PC-9 (cell line): ENCODE results near the gene UBR4. TPM values are rescaled to one million over a fixed set of nuclear protein-coding genes. Genes with fewer than 3 reads are reported as not detected.

ENCODE experiments used
- BruUV-seq: library from RNA; stranded (reverse); fragments of 400-500 nt; replicated peaks from 2 replicates; lab custom pipeline; 2021; lab: Mats Ljungman, UMichigan
- CTCF ChIA-PET: fragments of 300-600 bp; sonication (Branson Sonifier 250); formaldehyde crosslinking; loops from one replicate; lab custom pipeline; 2022; ENCODE audit warnings: antibody characterized with exemption; lab: Charles Lee
- POLR2A ChIA-PET: fragments of 300-600 bp; sonication (Branson Sonifier 250); formaldehyde crosslinking; loops from one replicate; lab custom pipeline; 2022; ENCODE audit warnings: antibody characterized with exemption; ENCODE audit not compliant: unreplicated experiment; lab: Charles Lee
- DNase-seq, 2 experiments: peaks; one replicate each; pipeline versions ENCODE4 v3.0.0 to v3.0.0-alpha.2; 2015 to 2022; ENCODE audit warnings: mixed read lengths in 1 of 2
- H2AFZ ChIP-seq: fragments of 200-600 bp; sonication (generic); 2 replicates; pipeline ENCODE4 v1.8.1; 2017; ENCODE audit warnings: antibody characterized with exemption
- H3F3A ChIP-seq: fragments of 200-600 bp; sonication (generic); 2 replicates; pipeline ENCODE4 v1.8.1; 2017; ENCODE audit warnings: antibody characterized with exemption, mild to moderate bottlenecking, low read depth; ENCODE audit not compliant: insufficient read depth
- H3K27ac ChIP-seq: fragments of 200-600 bp; sonication (generic); 2 replicates; pipeline ENCODE4 v1.6.1; 2016; ENCODE audit warnings: mixed run types
- H3K27me3 ChIP-seq: fragments of 200-600 bp; sonication (generic); 2 replicates; pipeline ENCODE4 v1.6.1; 2016; ENCODE audit warnings: low read depth, mixed run types; ENCODE audit not compliant: insufficient read depth
- H3K36me3 ChIP-seq: fragments of 200-600 bp; sonication (generic); 2 replicates; pipeline ENCODE4 v1.6.1; 2016; ENCODE audit warnings: low read depth, mixed run types
- H3K4me1 ChIP-seq: fragments of 200-600 bp; sonication (generic); replicated peaks from 2 replicates; pipeline ENCODE4 v1.6.1; 2016; ENCODE audit warnings: mixed run types; ENCODE audit not compliant: insufficient read depth
- H3K4me2 ChIP-seq: fragments of 200-600 bp; sonication (generic); 2 replicates; pipeline ENCODE4 v1.6.1; 2017; ENCODE audit warnings: mixed run types
- H3K4me3 ChIP-seq: fragments of 200-600 bp; sonication (generic); 2 replicates; pipeline ENCODE4 v1.6.1; 2016; ENCODE audit warnings: mixed run types
- H3K79me2 ChIP-seq: fragments of 200-600 bp; sonication (generic); 2 replicates; pipeline ENCODE4 v1.6.1; 2017; ENCODE audit warnings: low read depth, mixed run types
- H3K9me2 ChIP-seq: fragments of 200-600 bp; sonication (generic); 2 replicates; pipeline ENCODE4 v1.8.1; 2017; ENCODE audit warnings: mild to moderate bottlenecking; ENCODE audit not compliant: insufficient read depth
- H3K9me3 ChIP-seq: fragments of 200-600 bp; sonication (generic); 2 replicates; pipeline ENCODE4 v1.8.1; 2016; ENCODE audit warnings: low read depth; ENCODE audit not compliant: insufficient read depth
- H4K20me1 ChIP-seq: fragments of 200-600 bp; sonication (generic); 2 replicates; pipeline ENCODE4 v1.8.1; 2017; ENCODE audit not compliant: insufficient read depth
- CTCF ChIP-seq: fragments of 200-600 bp; sonication (generic); conservative IDR thresholded peaks from 2 replicates; pipeline ENCODE4 v1.6.1; 2017; ENCODE audit warnings: mixed run types, antibody characterized with exemption, mild to moderate bottlenecking, moderate library complexity
- EZH2 ChIP-seq: fragments of 200-600 bp; sonication (generic); IDR thresholded peaks from 2 replicates; pipeline ENCODE4 v1.8.0; 2017; ENCODE audit warnings: antibody characterized with exemption, low read depth
- intact Hi-C: fragments of 100-400 bp; cut with micrococcal nuclease; formaldehyde crosslinking; loops from one replicate; pipeline ENCODE4 v1.10.0; 2022; ENCODE audit not compliant: unreplicated experiment
- total RNA-seq: library from RNA; stranded (reverse); gene quantifications from 2 replicates; pipeline ENCODE4 v1.2.3, GENCODE V29; 2021

UBR4 gene
- total RNA-seq, 1 experiment from 2014 or later = 117 TPM

DNA sequence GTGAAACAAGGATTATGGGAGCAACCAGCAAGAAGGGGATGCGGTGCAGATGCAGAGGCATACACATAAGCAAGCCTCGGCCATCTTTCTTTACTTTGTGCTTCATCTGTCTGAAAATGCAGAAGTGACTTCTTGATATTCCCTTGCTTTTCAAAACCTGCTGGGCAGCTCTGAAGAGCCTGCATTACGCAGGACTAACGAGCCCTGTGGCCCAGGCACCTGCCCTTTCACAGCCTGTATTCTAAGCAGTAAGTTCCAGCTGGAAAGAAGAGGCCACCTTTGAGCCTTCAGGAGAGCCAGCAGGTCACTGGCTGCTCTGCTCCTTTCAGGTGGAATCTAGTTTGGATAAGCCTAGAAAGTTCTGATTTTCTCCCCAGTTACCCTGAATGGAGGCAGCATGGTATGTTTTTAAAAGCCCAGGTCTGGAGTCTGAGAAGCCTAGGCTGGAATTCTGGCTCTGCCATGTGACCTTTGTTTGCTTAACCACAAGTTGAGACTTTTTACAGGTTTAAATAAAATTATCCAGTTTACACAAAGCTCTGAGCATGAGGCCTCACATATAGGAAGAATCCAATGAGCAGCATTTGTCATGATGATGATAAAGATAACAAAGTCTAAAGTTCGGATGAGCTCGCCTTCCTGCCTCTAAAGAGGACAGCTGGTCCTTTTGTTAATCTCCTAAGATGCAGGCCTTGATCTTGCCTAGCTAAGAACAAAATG lies 122.9 kb downstream of the UBR4 start:
- DNase-seq = no peak
- Histone ChIP-seq H2AFZ (no peak overlapping the region), H3K4me3 (no peak overlapping the region), H3K4me1 (no peaks in the 10 kb centered on the region), H3K36me3 (no peaks in the 10 kb centered on the region; the same call in 1 of the 2 replicates), H3K27me3 (no peaks in the 10 kb centered on the region), H3K9me3 (no peaks in the 10 kb centered on the region), H3K27ac (no peak overlapping the region), H3K79me2 (no peaks in the 10 kb centered on the region), H3K9me2 (no peaks in the 10 kb centered on the region), H3F3A (no peaks in the 10 kb centered on the region), H4K20me1 (no peaks in the 10 kb centered on the region), H3K4me2 (no peak overlapping the region)
- CTCF ChIA-PET = no interaction called here
- no peak for TF ChIP-seq CTCF
- no TSS peak for BruUV-seq
- intact Hi-C loops = no loop called here
- POLR2A ChIA-PET = interaction anchor here (0.6 kb wide), 1 partner anchor 27 kb away, joined by 4 read pairs; no protein-coding TSS in a partner anchor

DNA sequence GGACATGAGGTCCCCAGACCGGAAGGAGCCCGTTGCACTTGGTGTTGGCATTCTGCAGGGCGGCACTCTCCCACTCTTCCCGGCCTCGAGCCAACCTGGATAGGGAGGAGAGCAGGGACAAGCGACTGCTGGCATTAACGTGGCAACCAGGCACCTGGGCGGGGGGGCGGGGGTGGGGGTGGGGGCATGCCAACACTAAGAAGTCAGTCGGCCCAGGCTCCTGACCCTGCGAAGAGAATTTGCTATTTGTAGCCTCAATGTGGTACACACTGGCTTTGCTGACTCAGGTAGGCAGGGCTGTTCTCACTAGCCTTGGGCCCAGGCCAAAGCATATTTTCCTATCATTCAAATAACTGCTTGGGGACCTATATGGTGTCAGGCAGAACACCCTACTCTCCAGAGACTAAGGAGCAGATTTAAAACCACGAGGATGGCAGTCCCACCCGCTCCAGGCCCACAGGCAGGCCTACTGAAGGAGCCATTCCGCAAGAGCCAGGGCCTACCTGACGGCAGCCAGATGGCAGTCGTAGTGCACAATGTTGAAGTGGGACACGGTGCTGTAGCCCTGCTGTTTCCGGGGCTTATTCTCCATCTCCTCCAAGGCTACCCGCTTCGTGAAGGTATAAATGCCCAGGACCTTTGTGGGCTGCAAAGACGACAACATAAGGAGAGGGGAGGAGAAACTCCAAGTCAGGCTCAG lies 123.7 kb downstream of the UBR4 start:
- Histone ChIP-seq H3K9me3 (no peaks in the 10 kb centered on the region), H4K20me1 (no peaks in the 10 kb centered on the region), H3K27me3 (no peaks in the 10 kb centered on the region), H3K9me2 (no peaks in the 10 kb centered on the region), H3K4me1 (no peaks in the 10 kb centered on the region), H3K79me2 (no peaks in the 10 kb centered on the region), H3F3A (no peaks in the 10 kb centered on the region), H3K4me3 (no peak overlapping the region), H3K27ac (no peak overlapping the region), H2AFZ (no peak overlapping the region), H3K36me3 (no peaks in the 10 kb centered on the region; the same call in 1 of the 2 replicates), H3K4me2 (no peak overlapping the region)
- ChIA-PET POLR2A (no interaction called here), CTCF (no interaction called here)
- BruUV-seq = no TSS peak
- intact Hi-C loops = no loop called here
- no peak for DNase-seq
- TF ChIP-seq EZH2 = no peak
- no peak for TF ChIP-seq CTCF

- Histone ChIP-seq H4K20me1 (no peaks in the 10 kb centered on the region), H3F3A (no peaks in the 10 kb centered on the region), H3K9me3 (no peaks in the 10 kb centered on the region), H3K4me1 (no peaks in the 10 kb centered on the region), H3K27ac (no peak overlapping the region), H3K36me3 (no peaks in the 10 kb centered on the region; the same call in 1 of the 2 replicates), H3K9me2 (no peaks in the 10 kb centered on the region), H2AFZ (no peak overlapping the region), H3K27me3 (no peaks in the 10 kb centered on the region), H3K4me2 (no peak overlapping the region), H3K79me2 (no peaks in the 10 kb centered on the region), H3K4me3 (no peak overlapping the region)
- ChIA-PET POLR2A (no interaction called here), CTCF (interaction anchor here (0.6 kb wide), 1 partner anchor 109 kb away, joined by 3 read pairs; no protein-coding TSS in a partner anchor)
- DNase-seq = no peak
- TF ChIP-seq EZH2 = no peak
- no peak for TF ChIP-seq CTCF
- BruUV-seq = no TSS peak
- intact Hi-C loops = loop anchor here (5.0 kb wide), 1 partner anchor 172 kb away; no protein-coding TSS in a partner anchor
These were observed 125.8 kb downstream of the UBR4 start for GRCh38 chr1:19084206-19084738.
